GM12892 (cell line): ENCODE data around the gene DOCK9.

Experiments used
- POLR2A ChIP-seq: IDR thresholded peaks from 2 replicates; pipeline ENCODE4 v1.6.1; 2011; ENCODE audit warnings: low read depth, low read length, control low read depth
- POLR2AphosphoS5 ChIP-seq: IDR thresholded peaks from 2 replicates; pipeline ENCODE4 v1.6.1; 2011; ENCODE audit warnings: low read depth, low read length, control low read depth

GRCh38 chr13:98821372-98822224, 156.3 kb downstream of the DOCK9 start:
- TF ChIP-seq POLR2AphosphoS5: no peak
- TF ChIP-seq POLR2A: no peak
